Sigmoid colon (tissue), 7 donors: Measurements from ENCODE around the gene TSTD2. TPM values are rescaled to one million over a fixed set of nuclear protein-coding genes. Genes with fewer than 3 reads are reported as not detected.
A peak's percentile ranks its signal among the peaks of the same experiment; 100 is the strongest.

Source experiments
- DNase-seq: peaks from one replicate; pipeline ENCODE4 v3.0.0-alpha.2; 2019
- H3K27ac ChIP-seq, 4 donors: fragments of 200-600 bp; sonication (generic); one replicate each; pipeline ENCODE4 v1.5.1; 2016 to 2019; ENCODE audit warnings: mild to moderate bottlenecking in 1 of 4
- H3K27me3 ChIP-seq, 3 donors: fragments of 200-600 bp; sonication (generic); one replicate each; pipeline ENCODE4 v1.5.1; 2019; ENCODE audit warnings: mild to moderate bottlenecking in 1 of 3
- H3K36me3 ChIP-seq, 4 donors: fragments of 200-600 bp; sonication (generic); one replicate each; pipeline ENCODE4 v1.5.1; 2016 to 2019
- H3K4me1 ChIP-seq, 4 donors: fragments of 200-600 bp; sonication (generic); one replicate each; pipeline ENCODE4 v1.5.1; 2017 to 2019
- H3K4me3 ChIP-seq, 4 donors: fragments of 200-600 bp; sonication (generic); one replicate each; pipeline ENCODE4 v1.5.1; 2017 to 2019; ENCODE audit warnings: mild to moderate bottlenecking in 2 of 4, moderate library complexity in 1 of 4
- H3K9me3 ChIP-seq, 4 donors: fragments of 200-600 bp in 3 of 4; sonication (generic) in 3 of 4; one replicate each; pipeline versions ENCODE4 v1.5.1 to v1.6.1; 2013 to 2019
- EP300 ChIP-seq, 4 donors: sonication (generic); formaldehyde crosslinking; IDR thresholded peaks; one replicate each; pipeline ENCODE4 v1.6.1; 2017; ENCODE audit warnings: antibody characterized with exemption in 4 of 4
- POLR2A ChIP-seq, 2 donors: fragments of 450-650 bp; IDR thresholded peaks; one replicate each; pipeline ENCODE4 v1.6.1; 2016; ENCODE audit warnings: antibody characterized with exemption in 2 of 2, mild to moderate bottlenecking in 2 of 2, moderate library complexity in 2 of 2
- POLR2AphosphoS5 ChIP-seq, 4 donors: sonication (generic); formaldehyde crosslinking; IDR thresholded peaks; one replicate each; pipeline ENCODE4 v1.6.1; 2017; ENCODE audit warnings: antibody characterized with exemption in 4 of 4
- WGBS, 2 donors: extraction: QIAGEN DNeasy Blood & Tissue Kit; methylation state at CpG; one replicate each; pipeline ENCODE4 v1.1.7; 2013; 5-methylcytosine and 5-hydroxymethylcytosine counted together
- intact Hi-C: fragments of 100-400 bp; cut with DNase I; formaldehyde crosslinking; loops from one replicate; pipeline ENCODE4 v1.15.1; 2023
- polyA plus RNA-seq, 3 donors: library from polyadenylated mRNA; stranded (reverse); fragments of 200-250 nt; gene quantifications; one replicate each; pipeline ENCODE4 v1.2.3, GENCODE V29; 2013
- total RNA-seq, 4 donors: library from RNA; depleted of rRNA; stranded (reverse); fragments of >200 nt; gene quantifications; one replicate each; pipeline ENCODE4 v1.1.0, GENCODE V29; 2016
- TF ChIP-seq, protein P1 (sequence below), 4 experiments: fragments of 450-650 bp in 3 of 4; fragments of 200-600 bp in 1 of 4; IDR thresholded peaks; one replicate each; pipeline ENCODE4 v1.5.1; 2016 to 2019; ENCODE audit warnings: antibody characterized with exemption in 4 of 4, mild to moderate bottlenecking in 3 of 4, moderate library complexity in 2 of 4
- donor health status: healthy with polysubstance abuse.
- donor health status: Bipolar disorder and iron deficiency.
- donor health status: healthy.

Gene TSTD2
- total and polyA plus RNA-seq, 7 donors: 8.4 to 31.2 (median 15.5) TPM

DNA sequence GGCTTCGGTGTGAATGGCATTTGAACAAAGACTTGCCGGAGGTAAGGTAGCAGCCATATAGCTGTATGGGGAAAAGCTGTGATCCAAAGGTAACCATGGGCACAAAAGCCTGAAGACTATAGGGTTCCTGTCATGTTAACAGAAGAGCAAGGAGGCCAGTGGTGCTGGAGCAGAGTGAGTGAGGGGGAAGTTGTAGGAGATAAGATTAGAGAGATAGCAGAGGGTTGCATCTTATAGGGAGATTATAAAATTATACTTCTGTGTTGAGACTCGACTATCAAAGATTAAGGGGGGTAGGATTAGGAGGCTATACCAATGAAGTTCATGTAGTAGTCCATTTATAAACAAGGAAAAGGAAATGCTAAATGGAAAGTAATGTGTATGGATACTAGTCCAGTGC is 3.7 kb upstream of the TSTD2 start:
- no peak overlapping the region for H3K27ac ChIP-seq
- H3K4me1 ChIP-seq: peaks cover 0 to 55% (median 25%) of the 10 kb centered on the region in 4 donors
- 64 to 83% methylated on average over 3 of the region's 3 CpGs for WGBS, 2 donors
- H3K9me3 ChIP-seq: no peaks in the 10 kb centered on the region
- DNase-seq: no peak
- H3K27me3 ChIP-seq: no peaks in the 10 kb centered on the region
- H3K36me3 ChIP-seq: peaks cover 0 to 6% (median 0%) of the 10 kb centered on the region in 4 donors
- no peak overlapping the region for H3K4me3 ChIP-seq
- no peak for TF ChIP-seq POLR2A (IDR thresholded peaks at IDR 0.05)
- no peak for TF ChIP-seq POLR2AphosphoS5 (IDR thresholded peaks at IDR 0.05)
- TF ChIP-seq, protein P1, sequence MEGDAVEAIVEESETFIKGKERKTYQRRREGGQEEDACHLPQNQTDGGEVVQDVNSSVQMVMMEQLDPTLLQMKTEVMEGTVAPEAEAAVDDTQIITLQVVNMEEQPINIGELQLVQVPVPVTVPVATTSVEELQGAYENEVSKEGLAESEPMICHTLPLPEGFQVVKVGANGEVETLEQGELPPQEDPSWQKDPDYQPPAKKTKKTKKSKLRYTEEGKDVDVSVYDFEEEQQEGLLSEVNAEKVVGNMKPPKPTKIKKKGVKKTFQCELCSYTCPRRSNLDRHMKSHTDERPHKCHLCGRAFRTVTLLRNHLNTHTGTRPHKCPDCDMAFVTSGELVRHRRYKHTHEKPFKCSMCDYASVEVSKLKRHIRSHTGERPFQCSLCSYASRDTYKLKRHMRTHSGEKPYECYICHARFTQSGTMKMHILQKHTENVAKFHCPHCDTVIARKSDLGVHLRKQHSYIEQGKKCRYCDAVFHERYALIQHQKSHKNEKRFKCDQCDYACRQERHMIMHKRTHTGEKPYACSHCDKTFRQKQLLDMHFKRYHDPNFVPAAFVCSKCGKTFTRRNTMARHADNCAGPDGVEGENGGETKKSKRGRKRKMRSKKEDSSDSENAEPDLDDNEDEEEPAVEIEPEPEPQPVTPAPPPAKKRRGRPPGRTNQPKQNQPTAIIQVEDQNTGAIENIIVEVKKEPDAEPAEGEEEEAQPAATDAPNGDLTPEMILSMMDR (IDR thresholded peaks at IDR 0.05): no peak
- no peak for TF ChIP-seq EP300 (IDR thresholded peaks at IDR 0.05)
- intact Hi-C loops: loop anchor here (10.0 kb wide), 1 partner anchor 782 kb away; the partner anchor contains the start of gene ZNF782

DNA sequence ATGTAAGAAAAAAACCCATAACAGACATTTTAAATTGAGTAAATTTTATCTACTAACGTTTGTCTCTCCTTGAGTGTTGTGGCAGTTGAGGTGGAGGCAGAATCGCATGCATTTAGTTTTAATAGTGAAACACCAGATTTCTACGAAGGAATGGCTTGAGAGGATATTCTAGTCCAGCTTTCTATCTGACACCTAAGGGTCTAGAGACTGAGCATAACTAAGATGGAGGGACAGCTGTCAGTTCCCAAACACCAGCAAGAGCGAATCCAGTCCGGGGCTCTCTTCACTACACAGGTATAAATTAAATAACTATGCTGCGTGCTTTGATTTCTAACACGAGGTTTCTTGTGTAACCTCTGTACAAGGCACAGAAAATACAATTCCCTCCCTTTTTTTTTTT is 1.9 kb upstream of the TSTD2 start:
- TF ChIP-seq POLR2A (IDR thresholded peaks at IDR 0.05): no peak
- no peak for TF ChIP-seq POLR2AphosphoS5 (IDR thresholded peaks at IDR 0.05)
- TF ChIP-seq, protein P1 (IDR thresholded peaks at IDR 0.05): no peak
- TF ChIP-seq EP300 (IDR thresholded peaks at IDR 0.05): no peak
- peak overlapping the region in 2 of 4 donors; percentile 91 to 96 for H3K27ac ChIP-seq
- H3K9me3 ChIP-seq: no peaks in the 10 kb centered on the region
- peaks cover 0 to 66% (median 32%) of the 10 kb centered on the region in 4 donors for H3K4me1 ChIP-seq
- H3K4me3 ChIP-seq: peak overlapping the region in 1 of 4 donors; percentile 73
- 59 to 75% methylated on average over 7 of the region's 7 CpGs for WGBS, 2 donors
- no peaks in the 10 kb centered on the region for H3K36me3 ChIP-seq
- intact Hi-C loops: loop anchor here (10.0 kb wide), 1 partner anchor 780 kb away; the partner anchor contains the start of gene ZNF782
- H3K27me3 ChIP-seq: no peaks in the 10 kb centered on the region
- no peak for DNase-seq

DNA sequence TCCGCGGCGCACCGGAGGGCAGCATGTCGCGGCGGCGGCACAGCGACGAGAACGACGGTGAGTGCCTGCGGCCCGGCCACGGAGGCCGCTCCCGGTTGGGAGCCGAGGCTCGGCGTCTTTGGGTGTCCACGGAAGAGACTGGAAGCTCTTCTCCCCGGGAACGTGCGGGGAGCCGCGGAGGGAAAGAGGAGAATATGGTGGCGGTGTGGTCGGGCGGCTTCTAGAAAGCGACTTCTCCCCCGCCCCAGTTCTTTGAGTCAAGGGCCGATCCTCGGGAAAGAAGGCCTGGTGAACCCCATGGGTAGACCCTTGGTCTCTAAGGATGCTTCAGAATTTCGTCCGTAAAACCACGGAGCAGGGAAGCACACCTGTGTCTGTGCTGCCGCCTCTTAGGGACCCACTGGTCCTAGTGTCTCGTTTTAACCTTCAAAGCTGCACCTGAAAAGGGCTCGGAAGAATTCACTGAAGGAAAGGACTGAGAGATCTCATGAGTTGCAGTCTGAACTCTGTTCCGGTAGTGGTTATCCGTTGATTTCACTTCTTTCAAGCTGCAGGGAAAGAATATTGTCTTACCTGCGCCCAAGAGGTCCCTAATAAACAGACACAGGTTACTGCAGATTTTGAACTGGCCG is 807 bp upstream of the TSTD2 start:
- no peak for DNase-seq
- intact Hi-C loops: loop anchor here (2.0 to 10.0 kb wide), 3 partner anchors 289 to 779 kb away; partner anchors contain the start of genes ANP32B, TRMO and ZNF782
- TF ChIP-seq POLR2AphosphoS5 (IDR thresholded peaks at IDR 0.05) (no peak), POLR2A (IDR thresholded peaks at IDR 0.05) (peak in 1 of 2 donors; percentile 23)
- Histone ChIP-seq H3K27me3 (no peaks in the 10 kb centered on the region), H3K36me3 (no peaks in the 10 kb centered on the region), H3K4me1 (peaks cover 0 to 66% (median 36%) of the 10 kb centered on the region in 4 donors), H3K9me3 (no peaks in the 10 kb centered on the region), H3K4me3 (peak overlapping the region; percentile 73 to 91 (median 79)), H3K27ac (peak overlapping the region; percentile 85 to 98 (median 94))
- 0% methylated on average over 43 of the region's 43 CpGs for WGBS, 2 donors

DNA sequence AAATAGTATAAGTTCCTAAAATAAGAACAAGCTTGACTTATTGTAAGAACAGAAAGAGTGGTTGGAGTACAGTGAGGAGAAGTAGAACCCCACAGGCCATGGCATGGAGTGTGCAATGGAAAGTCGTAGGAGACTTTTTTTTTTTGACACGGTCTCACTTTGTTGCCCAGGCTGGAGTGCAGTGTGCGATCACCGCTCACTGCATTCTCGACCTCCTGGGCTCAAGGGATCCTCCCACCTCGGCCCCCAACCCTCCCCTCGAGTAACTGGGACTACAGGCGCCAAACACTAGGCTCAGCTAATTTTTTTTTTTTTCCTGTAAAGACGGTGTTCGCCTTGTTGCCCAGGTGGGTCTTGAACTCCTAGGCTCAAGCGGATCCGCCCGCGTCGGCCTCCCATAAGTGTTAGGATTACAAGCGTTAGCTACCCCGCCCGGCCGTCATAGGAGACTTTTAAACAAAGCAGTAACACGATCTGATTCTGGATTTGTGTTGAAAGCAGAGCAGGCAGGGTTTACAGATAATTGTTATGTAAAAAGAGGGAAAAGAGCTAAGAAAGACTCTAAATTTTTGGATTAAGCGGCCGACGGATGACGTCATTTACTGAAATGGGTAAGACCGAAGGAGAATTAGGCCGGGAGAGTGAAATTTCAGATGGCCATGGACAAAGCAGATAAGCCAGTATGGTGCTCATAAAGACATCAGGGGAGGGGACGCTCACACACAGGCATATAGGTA is 752 bp downstream of the TSTD2 start:
- Histone ChIP-seq H3K4me3 (peak overlapping the region; percentile 73 to 91 (median 79)), H3K27me3 (no peaks in the 10 kb centered on the region), H3K27ac (peak overlapping the region; percentile 85 to 98 (median 94)), H3K4me1 (peaks cover 0 to 66% (median 51%) of the 10 kb centered on the region in 4 donors), H3K9me3 (no peaks in the 10 kb centered on the region), H3K36me3 (no peaks in the 10 kb centered on the region)
- TF ChIP-seq POLR2A (IDR thresholded peaks at IDR 0.05): no peak
- no peak for TF ChIP-seq POLR2AphosphoS5 (IDR thresholded peaks at IDR 0.05)
- TF ChIP-seq, protein P1 (IDR thresholded peaks at IDR 0.05): no peak
- TF ChIP-seq EP300 (IDR thresholded peaks at IDR 0.05): no peak
- intact Hi-C loops: loop anchor here (2.0 to 10.0 kb wide), 3 partner anchors 290 to 778 kb away; partner anchors contain the start of genes ANP32B, TRMO and ZNF782
- peak; percentile 86 for DNase-seq
- 1 to 2% methylated on average over 27 of the region's 27 CpGs for WGBS, 2 donors

DNA sequence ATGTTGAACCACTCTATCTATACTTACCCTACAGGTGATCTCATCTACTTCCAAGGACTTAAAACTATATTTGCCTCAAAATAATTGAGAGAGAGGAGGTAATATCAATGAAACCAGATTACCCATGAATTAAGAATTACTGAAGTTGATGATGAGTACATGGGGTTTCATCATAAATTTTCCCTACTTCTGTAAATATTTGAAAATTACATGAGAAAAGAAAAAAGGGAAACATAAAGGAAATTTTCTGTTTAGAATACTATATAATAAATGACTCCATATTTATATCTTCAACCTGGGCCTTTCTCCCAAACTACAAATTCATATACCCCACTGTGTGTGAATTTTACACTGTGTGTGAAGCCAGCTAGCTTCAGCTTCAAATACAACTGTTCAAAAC is 2.6 kb downstream of the TSTD2 start:
- Histone ChIP-seq H3K4me3 (no peak overlapping the region), H3K4me1 (peaks cover 0 to 56% (median 46%) of the 10 kb centered on the region in 4 donors), H3K36me3 (peaks cover 0 to 2% (median 0%) of the 10 kb centered on the region in 4 donors), H3K27ac (peak overlapping the region in 1 of 4 donors; percentile 91), H3K9me3 (no peaks in the 10 kb centered on the region), H3K27me3 (no peaks in the 10 kb centered on the region)
- TF ChIP-seq POLR2A (IDR thresholded peaks at IDR 0.05) (no peak), POLR2AphosphoS5 (IDR thresholded peaks at IDR 0.05) (no peak), EP300 (IDR thresholded peaks at IDR 0.05) (no peak)
- TF ChIP-seq, protein P1 (IDR thresholded peaks at IDR 0.05): no peak
- DNase-seq: no peak
- intact Hi-C loops: loop anchor here (10.0 kb wide), 1 partner anchor 776 kb away; the partner anchor contains the start of gene ZNF782
